Chondrocyte (in vitro differentiated cells): ENCODE data around the gene NDUFB5. TPM values are rescaled to one million over a fixed set of nuclear protein-coding genes. Genes with fewer than 3 reads are reported as not detected.

ENCODE experiments used
- DNase-seq: peaks from one replicate; pipeline ENCODE4 v3.0.0; 2021; ENCODE audit warnings: mixed read lengths, low spot score
- H3K27ac Mint-ChIP-seq: one replicate; pipeline ENCODE4 v1.8.0; 2021; ENCODE audit warnings: mild to moderate bottlenecking, moderate library complexity, mixed read lengths; ENCODE audit not compliant: unreplicated experiment
- H3K27me3 Mint-ChIP-seq: 2 replicates; pipeline ENCODE4 v1.8.0; 2021; ENCODE audit warnings: low read depth, mixed read lengths
- H3K36me3 Mint-ChIP-seq: 2 replicates; pipeline ENCODE4 v1.8.0; 2021; ENCODE audit warnings: low read depth, mixed read lengths
- H3K4me1 Mint-ChIP-seq: 2 replicates; pipeline ENCODE4 v1.8.0; 2021; ENCODE audit warnings: low read depth, mild to moderate bottlenecking, mixed read lengths
- H3K4me3 Mint-ChIP-seq: one replicate; pipeline ENCODE4 v1.8.0; 2021; ENCODE audit warnings: mild to moderate bottlenecking, moderate library complexity, mixed read lengths; ENCODE audit not compliant: unreplicated experiment
- H3K9me3 Mint-ChIP-seq: 2 replicates; pipeline ENCODE4 v1.8.0; 2021; ENCODE audit warnings: low read depth, mixed read lengths
- CTCF ChIP-seq: fragments of 200-600 bp; sonication (generic); IDR thresholded peaks from 2 replicates; pipeline ENCODE4 v1.5.0; 2021; ENCODE audit warnings: antibody characterized with exemption, mild to moderate bottlenecking, moderate library complexity
- long read RNA-seq: library from polyadenylated mRNA; stranded (forward); transcript quantifications from one replicate; pipeline ENCODE4 v2.0.0, GENCODE V29; 2021
- total RNA-seq: library from RNA; stranded (reverse); gene quantifications from 3 replicates; pipeline ENCODE4 v1.2.1, GENCODE V29; 2021

NDUFB5 gene
- 58.5 to 93.6 TPM (median 67.0 TPM) in 3 replicates for total RNA-seq
- long read RNA-seq, full-length matches to known transcripts = 30 of 30 reads
- long read RNA-seq, partial matches to known transcripts = 0 of 30 reads
- long read RNA-seq, other reads (novel, unspliced or antisense) = 0 of 30 reads

GRCh38 chr3:179604321-179605078 lies at the start of gene NDUFB5, which contains the start of gene MRPL47:
Gene NDUFB5, plus strand, starts transcription at chr3:179604794. Its CDS starts 22 bp downstream, at chr3:179604816.
Gene MRPL47, minus strand, starts transcription at chr3:179604638. Its CDS starts 14 bp downstream, at chr3:179604624.
- Mint-ChIP-seq H3K36me3 (peaks cover 13% of the 10 kb centered on the region), H3K4me3 (peak within 1 kb of the TSS; percentile 99), H3K27ac (peak within 1 kb of the TSS; percentile 100), H3K4me1 (peaks cover 27% of the 10 kb centered on the region), H3K27me3 (no peaks in the 10 kb centered on the region), H3K9me3 (no peaks in the 10 kb centered on the region)
- TF ChIP-seq CTCF = no peak
- DNase-seq = peak; percentile 93

DNA sequence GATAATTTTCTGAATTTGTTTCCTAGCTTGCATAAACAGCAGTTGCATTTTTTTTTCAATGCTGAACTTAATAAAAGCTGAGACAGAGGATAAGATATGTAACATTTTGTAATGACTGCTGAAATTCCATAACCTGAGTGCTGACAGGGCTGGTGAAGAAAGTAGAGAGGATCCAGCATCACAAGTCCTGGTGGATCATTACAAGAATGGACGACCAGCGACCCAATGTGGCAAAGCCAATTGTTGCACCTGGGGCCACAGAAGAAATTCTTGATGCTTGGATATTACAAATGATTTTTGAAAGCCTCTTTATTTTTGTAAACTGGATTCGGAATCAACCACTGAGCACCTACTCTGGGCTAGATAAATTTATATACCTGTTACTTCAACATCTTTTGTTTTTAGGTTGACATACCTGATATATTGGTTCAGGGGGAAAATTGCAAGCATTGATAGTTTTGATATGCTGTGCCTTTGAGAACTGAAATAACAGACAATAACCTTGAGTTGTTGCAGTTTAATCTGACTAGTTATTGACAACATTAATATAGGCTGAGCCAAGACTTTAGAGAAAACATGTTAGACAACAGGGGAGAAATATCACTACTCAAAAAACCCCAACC lies 45.7 kb upstream of the NDUFB5 start:
- Mint-ChIP-seq H3K9me3 (no peaks in the 10 kb centered on the region), H3K36me3 (no peaks in the 10 kb centered on the region), H3K4me3 (no peak overlapping the region), H3K27me3 (no peaks in the 10 kb centered on the region), H3K4me1 (peaks cover 15% of the 10 kb centered on the region), H3K27ac (no peak overlapping the region)
- TF ChIP-seq CTCF = peak; percentile 91
- no peak for DNase-seq

GRCh38 chr3:179560791-179561190 lies 43.8 kb upstream of the NDUFB5 start:
- DNase-seq = no peak
- no peak for TF ChIP-seq CTCF
- no peak overlapping the region for H3K4me3 Mint-ChIP-seq
- no peaks in the 10 kb centered on the region for H3K36me3 Mint-ChIP-seq
- H3K4me1 Mint-ChIP-seq = peaks cover 23% of the 10 kb centered on the region
- H3K27ac Mint-ChIP-seq = no peak overlapping the region
- no peaks in the 10 kb centered on the region for H3K9me3 Mint-ChIP-seq
- H3K27me3 Mint-ChIP-seq = no peaks in the 10 kb centered on the region

- Mint-ChIP-seq H3K9me3 (no peaks in the 10 kb centered on the region), H3K27ac (peak within 1 kb of the TSS; percentile 97), H3K27me3 (no peaks in the 10 kb centered on the region), H3K36me3 (no peaks in the 10 kb centered on the region), H3K4me1 (peaks cover 23% of the 10 kb centered on the region), H3K4me3 (peak within 1 kb of the TSS; percentile 99)
- DNase-seq = peak; percentile 100
- TF ChIP-seq CTCF = no peak
These were observed 41.9 kb upstream of the NDUFB5 start, which contains the start of gene ACTL6A for GRCh38 chr3:179562591-179563270. Gene ACTL6A, plus strand, starts transcription at chr3:179562926. Its CDS starts 167 bp downstream, at chr3:179563093.
